Retina (tissue), 1 donor: ENCODE data around the gene STRIT1.
A peak's percentile ranks its signal among the peaks of the same experiment; 100 is the strongest.

Experiments
- DNase-seq: peaks from one replicate; pipeline ENCODE4 v3.0.0-alpha.2; 2016

STRIT1 gene

DNA sequence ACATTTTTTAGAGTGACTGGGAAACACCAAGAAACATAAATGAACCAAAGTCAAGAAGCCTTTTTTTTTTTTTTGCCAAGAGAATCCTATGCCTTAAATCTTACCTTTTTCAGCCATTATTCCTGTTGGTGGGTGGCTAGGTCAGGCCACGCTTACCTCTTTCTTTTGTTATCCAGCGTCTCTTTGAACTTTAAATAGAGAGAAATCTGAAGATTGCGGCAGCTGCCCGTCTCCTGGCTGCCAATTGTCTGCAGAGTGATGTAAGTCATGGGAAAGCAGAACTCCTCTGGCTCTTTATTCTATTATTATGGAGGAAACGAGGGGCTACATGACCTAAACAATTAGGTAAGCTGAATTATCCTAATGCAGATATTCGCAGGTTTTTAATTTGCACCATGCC lies at the start of gene STRIT1:
TSS of gene STRIT1 (minus strand) at position 168 of the 400 bp plus-strand sequence.
- DNase-seq: no peak

DNA sequence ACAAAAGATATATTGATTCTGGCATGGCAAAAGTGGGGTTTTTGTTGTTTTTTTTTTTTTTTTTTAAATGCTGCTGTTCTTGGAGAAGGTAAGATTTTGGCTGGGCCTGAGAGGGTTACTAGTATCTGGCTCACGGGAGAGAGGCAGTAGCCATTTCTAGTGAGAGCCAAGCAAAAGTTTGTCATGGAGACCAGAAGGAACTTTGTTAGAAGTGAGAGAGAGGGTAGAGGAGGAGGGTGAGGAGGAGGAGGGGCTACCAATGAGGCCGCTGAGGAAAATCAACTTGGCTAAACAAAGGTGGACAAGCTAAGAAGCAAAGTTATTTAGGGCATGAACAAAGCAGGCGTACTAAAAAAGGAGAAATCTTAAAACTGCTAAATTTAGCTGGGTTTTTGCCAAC lies 48.9 kb upstream of the STRIT1 start:
- DNase-seq: no peak

DNA sequence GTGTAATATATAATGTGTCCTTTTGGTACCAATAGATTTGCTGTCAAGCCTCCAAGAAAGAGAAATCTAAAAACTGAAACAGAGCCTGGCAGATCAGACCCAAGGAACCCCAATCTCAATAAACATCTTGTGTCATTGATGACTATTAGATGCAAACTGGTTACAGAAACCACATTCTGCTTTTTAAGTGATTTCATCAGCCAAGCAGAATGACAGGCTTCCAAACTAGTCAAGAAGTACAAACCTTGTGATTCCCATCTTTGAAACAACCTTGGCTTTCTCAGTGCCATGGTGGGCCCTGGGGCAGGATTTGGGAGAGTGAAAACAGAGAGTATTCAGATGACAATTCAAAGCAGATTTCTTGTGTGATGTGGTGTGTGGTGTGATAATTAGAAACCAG lies 45.6 kb upstream of the STRIT1 start:
- no peak for DNase-seq

DNA sequence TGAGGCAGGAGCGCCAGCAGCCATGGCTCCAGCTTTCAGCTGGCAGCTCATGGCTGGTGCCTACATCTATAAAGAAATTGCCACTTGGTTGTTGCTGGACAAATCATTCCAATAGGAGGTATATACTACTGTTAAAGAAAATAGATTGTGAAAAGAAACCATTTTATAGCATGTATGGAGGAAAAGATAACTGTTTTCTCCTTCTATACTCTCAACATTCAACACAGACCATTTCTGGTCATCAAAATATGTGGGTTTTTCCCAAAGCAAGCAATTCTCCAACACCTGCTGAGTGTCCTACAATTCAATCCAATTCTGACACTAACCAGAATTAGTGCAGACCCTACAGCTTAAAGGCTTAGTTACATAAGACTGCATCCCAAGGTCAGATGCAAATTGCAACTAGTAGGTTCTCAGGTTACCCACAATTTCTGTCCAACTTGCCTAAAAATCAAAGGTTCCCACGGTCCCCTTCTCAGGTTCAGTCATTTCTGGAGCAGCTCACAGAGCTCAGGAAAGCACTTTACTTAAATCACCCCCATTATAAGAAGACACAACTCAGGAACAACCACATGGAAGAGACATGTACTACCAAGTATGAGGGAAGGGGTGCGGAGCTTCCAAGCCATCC lies 42.4 kb upstream of the STRIT1 start:
- DNase-seq: no peak

DNA sequence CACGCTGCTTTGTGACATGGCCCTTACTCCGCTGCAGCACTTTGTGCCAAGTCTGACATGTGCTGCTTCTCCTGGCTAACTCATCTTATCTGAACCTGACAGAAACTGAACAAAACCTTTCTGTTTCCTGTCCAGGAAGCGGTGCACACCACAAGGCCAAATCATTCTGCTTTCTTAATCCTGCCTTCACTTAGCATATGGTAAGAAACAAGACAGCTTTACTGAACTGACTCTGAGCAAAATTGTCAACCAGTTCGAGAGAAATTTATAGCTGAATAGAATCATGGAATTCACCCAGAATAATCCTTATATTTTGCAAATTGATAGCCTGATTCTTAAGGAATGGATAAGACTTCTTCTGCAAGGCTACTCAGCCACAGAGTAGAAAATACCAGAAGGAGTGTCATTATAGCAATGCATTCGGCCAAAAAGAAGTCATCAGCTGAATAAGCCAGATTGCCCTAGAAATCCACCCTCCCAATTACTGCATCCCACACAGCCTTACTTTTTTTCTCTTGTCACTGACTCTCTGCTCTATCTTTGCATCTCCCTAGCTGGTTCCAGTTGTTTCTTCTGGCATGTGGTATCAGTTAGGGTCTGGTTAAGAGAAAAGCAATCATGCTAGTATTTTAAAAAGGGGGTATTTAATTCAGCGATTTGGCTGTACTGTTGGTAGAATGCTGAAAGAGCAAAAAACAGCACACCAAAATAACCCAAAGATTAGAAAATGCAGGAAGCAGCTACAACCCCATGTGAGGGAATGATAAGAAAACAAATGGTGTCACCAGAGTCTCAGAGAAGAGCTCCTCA lies 41.6 kb upstream of the STRIT1 start:
- DNase-seq: no peak

DNA sequence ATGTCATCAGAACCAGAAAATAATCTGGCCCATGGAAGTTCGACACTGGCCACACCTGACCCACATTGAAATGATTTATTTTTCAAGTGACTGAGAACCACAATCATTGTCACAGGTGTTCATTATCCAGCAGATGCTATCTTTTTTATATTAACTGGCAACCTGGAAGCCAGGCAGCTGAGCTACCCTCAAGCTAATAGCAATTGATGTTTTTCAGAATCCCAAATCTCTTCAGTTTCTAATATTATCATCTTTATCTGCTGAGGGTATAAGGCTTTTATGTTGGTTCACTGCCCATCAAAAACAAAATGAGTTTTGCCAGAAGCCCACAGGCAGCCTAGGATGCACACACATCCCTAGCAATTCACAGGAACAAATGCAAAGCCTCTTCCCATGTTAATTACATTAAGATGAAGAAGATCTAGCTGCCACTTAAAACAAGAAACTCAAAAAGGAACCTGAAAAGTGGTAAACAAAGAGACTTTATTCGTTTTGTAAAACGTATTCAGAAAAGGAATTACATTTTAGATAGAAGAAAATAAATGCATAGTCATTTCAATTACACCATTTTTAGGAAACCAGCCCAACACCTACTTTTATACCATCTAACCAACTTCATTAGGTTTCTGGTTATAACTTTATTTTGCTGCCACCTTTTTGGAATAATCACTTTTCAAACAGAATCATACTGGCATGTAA lies 40.9 kb upstream of the STRIT1 start:
- no peak for DNase-seq

DNA sequence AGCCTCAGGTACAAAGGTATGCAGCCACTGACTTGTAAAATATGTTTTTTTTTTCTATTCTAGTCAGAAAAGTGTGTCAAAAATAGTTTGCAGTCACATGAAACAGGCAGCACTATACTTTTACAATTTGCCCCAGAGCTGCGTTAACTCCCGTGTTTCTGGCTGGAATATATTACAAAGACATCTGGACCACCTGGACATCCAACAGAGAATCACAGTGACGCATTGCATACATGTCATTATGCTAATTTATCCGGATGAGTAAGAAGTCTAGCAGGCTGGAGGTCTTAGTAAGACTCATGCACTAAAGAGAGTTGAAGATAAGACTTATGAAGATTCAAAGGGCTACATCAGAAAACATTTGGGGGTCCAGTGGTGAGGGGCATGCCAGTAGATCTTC lies 39.2 kb upstream of the STRIT1 start:
- no peak for DNase-seq

DNA sequence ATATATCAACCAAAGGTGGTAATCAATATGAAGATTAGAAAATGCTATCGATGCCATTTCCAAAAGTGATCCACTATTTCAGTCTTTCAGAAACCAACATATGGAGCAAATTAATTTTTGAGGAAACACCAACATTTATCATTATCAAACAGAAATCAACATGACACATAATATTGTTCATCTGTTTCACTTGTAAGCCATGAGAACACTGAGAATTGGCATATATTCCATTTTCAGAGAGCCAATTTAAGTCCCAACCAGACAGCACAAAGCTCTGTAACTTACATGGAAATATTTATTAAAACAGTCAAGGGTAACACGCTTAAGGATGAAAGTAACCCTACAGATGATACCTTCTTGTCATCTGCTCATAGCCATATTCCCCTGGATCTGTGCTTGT lies 37.6 kb upstream of the STRIT1 start:
- DNase-seq: no peak

DNA sequence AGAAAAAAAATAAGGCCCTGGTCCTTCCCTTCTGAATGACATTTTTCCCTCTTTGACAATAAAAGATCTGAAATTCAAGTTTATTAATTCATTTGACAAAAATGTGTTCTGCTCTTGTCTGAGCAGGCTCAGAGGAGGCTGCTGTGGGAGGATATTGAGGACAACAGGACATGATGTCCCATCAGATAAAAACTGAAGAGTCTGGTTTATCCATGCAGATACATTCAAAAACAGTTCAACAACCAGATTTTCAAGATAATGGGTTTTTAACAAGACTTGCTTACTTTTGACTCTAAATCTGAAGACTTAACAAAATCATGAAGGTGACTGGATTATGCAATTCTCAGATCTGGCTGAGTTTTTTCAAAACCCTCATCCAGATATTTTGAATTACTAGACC lies 36.9 kb upstream of the STRIT1 start:
- no peak for DNase-seq

DNA sequence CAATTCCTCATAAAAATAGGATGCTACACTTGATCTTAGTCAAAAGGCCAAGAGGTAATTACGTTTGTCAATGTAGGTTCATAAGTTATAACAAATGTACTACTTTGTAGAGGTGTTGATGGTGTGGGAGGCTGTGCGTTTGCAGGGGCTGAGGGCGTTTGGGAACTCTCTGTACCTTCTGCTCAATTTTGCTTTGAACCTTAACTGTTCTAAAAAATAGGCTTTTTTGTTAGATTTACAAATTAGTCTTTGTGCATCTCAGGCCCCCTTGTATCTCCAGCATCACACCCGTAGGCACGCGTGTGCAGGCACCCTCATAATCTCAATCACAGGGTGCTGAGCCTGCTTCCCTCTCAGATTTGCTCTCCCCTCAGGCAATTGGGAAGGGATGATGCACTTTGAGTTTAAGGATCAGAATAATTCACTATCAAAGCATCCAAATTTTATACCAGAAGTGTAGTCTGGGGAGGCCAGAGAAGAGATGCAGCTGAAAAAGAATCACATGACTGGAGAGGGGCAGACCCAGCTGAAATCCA lies 36.1 kb upstream of the STRIT1 start:
- DNase-seq: no peak

DNA sequence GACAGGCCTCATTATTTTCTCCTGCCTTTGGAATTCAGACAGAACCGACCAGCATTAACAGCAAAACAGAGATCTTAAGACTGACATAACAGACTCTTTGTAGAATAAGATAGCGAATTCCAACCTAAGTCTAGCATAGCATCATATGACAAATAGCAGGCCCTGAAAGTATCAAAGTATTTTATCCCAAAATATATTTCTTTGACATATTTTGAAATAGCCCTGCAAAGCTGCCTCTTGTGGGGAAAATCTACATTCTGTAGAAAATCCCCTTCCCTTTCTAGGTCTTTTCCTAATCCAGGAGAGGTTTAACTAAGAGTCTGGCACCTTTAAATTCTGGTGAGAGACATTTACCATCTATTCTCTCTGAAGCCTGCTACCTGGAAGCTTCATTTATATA lies 34.4 kb upstream of the STRIT1 start:
- no peak for DNase-seq

DNA sequence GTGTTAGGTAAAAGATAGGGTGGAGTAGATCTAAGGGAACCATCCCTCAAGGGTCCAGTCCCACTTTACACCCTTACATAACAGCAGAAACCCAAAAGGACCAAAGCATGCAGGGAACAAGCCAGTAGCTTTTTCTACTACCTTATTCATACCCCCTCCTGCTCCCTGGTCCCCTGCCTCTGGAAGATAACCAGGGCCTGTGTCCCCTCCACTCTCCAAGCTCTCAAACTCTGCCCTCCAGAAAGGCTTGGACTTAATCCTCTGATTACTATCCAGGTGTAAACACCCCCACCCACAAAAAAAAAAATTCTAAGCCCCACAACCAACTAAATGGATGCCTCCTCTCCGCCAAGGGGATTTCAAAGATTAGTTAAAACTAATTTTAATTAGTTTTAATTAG lies 33.9 kb upstream of the STRIT1 start:
- no peak for DNase-seq

DNA sequence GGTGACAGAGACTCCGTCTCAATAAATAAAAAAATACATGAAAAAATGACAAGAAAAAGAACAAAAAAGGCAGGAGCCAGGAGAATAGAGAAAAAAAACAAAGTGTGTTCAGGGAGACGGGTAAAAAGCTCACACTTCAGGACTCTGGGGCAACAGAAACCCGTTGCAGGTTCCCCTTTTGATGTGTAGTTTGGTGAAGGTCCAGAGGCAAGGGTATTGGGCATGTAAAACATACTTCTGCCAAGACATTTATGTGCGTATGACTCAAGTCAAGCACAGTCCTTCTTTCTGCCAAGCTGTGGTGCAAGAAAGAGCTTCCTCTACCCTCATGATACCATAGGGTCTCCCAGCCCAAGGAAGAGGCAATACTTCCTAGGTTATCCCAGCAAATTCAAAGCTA lies 33.4 kb upstream of the STRIT1 start:
- no peak for DNase-seq

DNA sequence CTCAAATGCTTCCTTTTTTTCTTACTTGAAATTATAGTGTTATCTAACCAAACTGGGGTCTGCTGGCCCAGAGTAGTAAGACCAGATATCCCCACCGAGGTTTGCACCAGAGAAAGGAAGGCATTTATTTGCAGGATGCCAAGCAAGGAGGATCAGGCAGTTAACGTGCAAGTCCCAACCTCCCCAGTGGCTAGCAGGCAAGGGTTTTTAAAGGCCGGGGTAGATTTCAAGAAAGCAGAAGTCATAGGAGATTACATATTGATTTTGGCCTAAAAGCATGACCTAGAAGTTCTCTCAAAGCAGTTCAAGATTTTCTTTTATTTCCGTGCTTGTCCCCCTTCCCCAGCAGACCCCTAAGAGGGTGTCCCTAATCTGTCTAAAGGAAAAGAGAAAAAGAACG lies 32.8 kb upstream of the STRIT1 start:
- DNase-seq: no peak

DNA sequence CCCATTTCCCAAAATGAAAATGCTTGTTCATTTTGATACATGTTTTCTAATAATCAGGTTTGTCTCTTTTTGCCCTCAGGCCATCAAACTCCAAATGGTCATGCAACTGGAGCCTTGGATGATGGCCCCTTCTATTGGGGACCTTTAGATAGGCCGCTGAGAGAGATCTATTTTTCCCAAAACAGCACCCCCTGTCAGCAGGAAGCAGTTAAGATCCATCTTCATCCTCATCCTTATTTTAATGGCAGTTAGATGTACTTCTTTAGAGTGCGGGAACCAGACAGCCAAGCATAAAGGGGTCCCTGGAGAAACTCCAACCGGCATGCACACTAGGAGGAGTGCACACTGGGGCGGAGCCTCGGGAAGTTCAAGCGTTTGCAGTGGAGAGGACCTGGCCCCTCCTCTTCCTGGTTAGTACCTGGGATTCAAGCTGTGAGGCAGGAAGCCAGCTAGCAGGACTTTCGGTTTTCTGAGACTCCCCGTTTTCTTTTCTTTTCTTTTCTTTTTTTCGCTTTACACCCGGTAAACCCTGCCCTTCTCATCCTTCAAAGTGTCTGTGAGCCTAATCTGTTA lies 31.9 kb upstream of the STRIT1 start:
- DNase-seq: no peak

DNA sequence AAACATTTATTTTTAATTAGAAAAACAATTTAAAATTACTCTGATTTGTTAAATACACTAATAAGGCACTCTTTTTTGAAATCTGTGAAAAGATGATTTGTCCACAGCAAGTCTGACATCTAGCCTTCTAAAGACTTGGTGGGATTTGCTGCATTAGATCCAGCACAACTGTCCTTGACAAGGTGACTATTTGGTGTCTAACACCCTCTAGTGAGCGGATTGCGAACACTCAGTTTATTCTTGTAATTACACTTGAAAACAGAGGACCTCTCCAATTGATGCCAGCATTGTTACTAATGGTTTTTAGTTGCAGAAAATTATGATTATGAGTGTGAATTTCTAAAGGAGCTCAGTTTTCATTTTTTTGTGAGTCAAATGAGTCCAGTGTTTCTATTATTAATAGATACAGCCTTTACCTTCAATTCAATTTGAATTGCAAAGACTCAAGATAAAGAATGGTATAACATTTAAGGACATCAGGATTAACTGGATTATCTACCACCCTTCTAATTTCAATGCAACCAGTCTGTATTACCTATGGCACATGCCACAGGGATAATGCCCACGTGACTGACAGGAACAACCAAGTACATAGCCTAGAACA lies 29.7 kb upstream of the STRIT1 start:
- DNase-seq: peak; percentile 53

DNA sequence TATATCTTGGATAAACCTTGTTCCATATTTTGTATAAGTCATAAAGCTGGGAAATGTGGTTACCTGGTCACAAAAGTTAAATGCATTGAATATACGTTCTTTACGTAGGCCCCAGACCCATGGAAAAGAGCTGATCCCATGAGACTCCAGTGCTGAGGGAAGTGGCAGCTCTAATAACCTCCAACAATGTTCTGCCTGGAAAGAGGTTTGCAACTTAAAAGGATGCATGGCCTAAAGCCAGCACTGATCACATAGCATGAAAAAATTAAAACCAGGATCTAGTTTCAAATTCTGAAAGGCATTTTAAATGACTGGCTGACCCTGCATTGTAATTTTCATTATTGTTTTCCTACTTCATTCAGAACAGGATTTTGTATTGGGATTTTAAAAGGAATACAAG lies 27.9 kb upstream of the STRIT1 start:
- no peak for DNase-seq

DNA sequence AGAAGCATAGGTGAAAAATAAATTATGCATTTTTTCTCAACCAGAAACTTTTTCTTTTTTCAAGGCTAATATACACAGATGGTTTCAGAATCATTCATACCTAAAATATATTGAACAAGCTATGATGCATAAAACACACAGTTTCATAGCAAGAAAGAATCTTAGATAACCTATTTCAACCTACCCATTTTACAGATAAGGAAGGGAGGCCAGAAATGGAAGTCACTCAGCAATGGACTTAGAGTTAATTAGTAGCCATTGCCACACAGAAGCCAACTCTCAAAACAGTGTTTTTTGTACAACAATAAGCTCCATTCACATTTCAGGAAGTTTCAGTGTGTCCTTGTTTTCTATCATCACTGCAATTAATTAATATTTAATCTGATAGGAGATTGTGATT lies 27.5 kb upstream of the STRIT1 start:
- DNase-seq: no peak

DNA sequence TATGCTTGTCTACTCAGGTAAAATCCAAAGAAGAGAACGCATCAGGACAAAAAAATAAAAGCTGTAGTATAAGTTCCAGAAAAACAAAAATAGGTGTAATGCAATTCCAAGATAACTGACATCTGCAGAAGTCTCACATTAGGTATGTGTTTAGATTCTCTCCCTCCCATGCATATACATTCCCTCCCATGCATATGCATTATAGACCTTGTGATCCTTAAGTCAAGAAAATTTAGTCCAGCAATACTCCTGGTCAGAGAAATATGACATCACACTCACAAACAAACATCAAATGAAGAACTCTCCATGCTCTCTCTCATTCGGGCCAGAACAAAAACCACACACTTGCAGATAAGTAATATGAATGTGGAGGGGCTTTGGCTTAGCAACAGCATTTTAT lies 25.3 kb upstream of the STRIT1 start:
- no peak for DNase-seq

DNA sequence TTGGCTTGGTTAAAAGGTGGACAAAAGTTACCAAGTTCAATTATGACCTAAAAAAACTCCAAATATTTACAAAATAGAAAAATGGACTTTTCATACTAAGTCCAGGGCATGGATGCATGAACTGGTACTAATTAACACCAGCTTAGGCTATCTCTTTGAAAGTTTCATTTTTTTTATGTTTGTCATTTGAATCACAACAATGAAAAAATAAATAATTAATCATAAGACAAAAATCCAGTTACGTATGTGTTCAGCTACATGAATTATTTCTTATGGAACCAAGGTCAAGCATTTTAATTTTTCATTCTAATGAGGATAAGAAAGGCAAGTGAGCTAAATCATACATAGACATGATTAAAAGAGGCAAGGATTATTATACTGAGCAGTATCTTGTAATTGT lies 23.7 kb upstream of the STRIT1 start:
- DNase-seq: no peak

DNA sequence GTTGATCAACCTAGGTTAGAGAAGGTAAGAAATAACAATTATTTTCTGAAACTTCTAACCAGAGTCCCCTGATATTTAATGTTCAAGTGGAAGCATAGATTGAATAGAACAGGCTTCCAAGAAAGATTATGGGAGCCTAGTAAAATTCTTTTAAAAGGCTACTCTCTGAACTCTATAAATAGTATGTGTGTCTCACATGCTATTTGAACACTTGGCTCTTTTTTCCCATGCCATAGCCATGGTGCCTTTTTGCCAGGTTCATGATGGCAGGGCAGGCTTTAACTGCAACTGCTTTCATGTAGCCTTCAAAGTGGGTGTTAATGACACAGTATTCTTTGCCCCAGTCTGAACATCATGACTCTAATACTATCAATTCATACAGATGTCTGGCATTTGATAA lies 22.9 kb upstream of the STRIT1 start:
- DNase-seq: no peak

DNA sequence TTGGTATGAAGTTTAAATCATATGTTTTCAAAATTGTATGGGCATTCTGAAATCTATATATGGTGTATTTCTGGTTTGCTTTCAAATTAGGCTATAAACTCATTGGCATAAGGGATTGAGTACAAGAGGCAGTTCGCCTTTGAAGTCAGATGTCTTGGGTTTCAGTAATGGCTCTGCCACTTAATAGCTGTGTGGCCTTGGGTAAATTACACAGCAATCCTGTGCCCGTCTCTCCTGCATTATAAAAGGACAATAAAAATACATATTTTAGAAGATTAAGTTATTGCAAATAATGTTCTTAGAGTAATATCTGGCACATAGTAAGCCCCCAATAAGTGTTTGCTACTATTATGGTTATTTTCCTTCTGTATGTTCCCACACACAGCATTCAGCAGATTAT lies 20.4 kb upstream of the STRIT1 start:
- no peak for DNase-seq

DNA sequence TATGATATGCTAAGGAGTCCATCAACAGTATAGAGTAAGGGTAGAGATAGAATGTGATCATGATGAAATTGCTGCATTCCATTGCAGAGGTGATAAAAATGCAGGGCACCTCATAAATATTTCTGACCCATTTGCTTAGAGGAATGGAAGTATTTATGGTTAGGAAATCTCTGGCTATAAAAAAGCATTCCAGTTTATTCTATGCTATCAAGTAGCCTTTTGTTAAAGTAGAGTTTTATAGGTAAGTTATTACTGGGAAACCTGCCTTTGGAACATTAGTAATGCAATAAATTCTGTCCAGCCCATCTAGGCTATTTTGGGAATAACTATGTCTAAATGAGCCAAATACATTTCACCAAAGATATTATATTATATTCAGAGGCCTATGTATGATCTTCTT lies 19.8 kb upstream of the STRIT1 start:
- DNase-seq: no peak
